ENCODE measurements around the gene COL4A1. TPM values are rescaled to one million over a fixed set of nuclear protein-coding genes. Genes with fewer than 3 reads are reported as not detected.

COL4A1 gene
- total RNA-seq, 1 experiment from 2014 or later: 4.8 TPM

GRCh38 chr13:110164706-110165105 lies 142.3 kb downstream of the COL4A1 start:
- no peaks in the 10 kb centered on the region for H3K36me3 ChIP-seq (ENCODE audit: control insufficient read depth, insufficient read depth, low read length)
- no peak for TF ChIP-seq CTCF (IDR thresholded peaks at IDR 0.05; ENCODE audit: insufficient read depth in 1 of 2, low read depth in 1 of 2, low read length in 1 of 2, severe bottlenecking in 1 of 2, unreplicated experiment in 1 of 2)
- H3K9me3 Mint-ChIP-seq (ENCODE audit: unreplicated experiment): no peaks in the 10 kb centered on the region
- H3K27ac Mint-ChIP-seq (ENCODE audit: unreplicated experiment): no peak overlapping the region
- BruUV-seq (replicated peaks): no TSS peak
- no peaks in the 10 kb centered on the region for H3K4me1 ChIP-seq
- no peaks in the 10 kb centered on the region for H3K27me3 ChIP-seq (replicated peaks; ENCODE audit: control insufficient read depth, insufficient read depth, low read length)
- H3K27me3 Mint-ChIP-seq (ENCODE audit: insufficient read depth, unreplicated experiment): no peaks in the 10 kb centered on the region
- CTCF ChIA-PET: no interaction called here
- no peak overlapping the region for H3K4me3 Mint-ChIP-seq (ENCODE audit: unreplicated experiment)
- no peak for DNase-seq
- no peaks in the 10 kb centered on the region for H3K9me3 ChIP-seq
- no peaks in the 10 kb centered on the region for H3K36me3 Mint-ChIP-seq (ENCODE audit: insufficient read depth, unreplicated experiment)
- H3K4me1 Mint-ChIP-seq (ENCODE audit: low read depth, unreplicated experiment): no peaks in the 10 kb centered on the region
- POLR2A ChIA-PET: no interaction called here
- intact Hi-C loops (cut with micrococcal nuclease; ENCODE audit: unreplicated experiment): loop anchor here (5.0 kb wide), 1 partner anchor 713 kb away; no protein-coding TSS in a partner anchor
- no peak overlapping the region for H3K4me3 ChIP-seq (ENCODE audit: low read depth, low read length)

- Histone ChIP-seq H3K9me3 (no peaks in the 10 kb centered on the region), H3K4me1 (no peaks in the 10 kb centered on the region), H3K36me3 (ENCODE audit: control insufficient read depth, insufficient read depth, low read length) (no peaks in the 10 kb centered on the region), H3K27me3 (replicated peaks; ENCODE audit: control insufficient read depth, insufficient read depth, low read length) (no peaks in the 10 kb centered on the region), H3K4me3 (ENCODE audit: low read depth, low read length) (no peak overlapping the region)
- H3K27ac Mint-ChIP-seq (ENCODE audit: unreplicated experiment): no peak overlapping the region
- no peak for DNase-seq
- CTCF ChIA-PET: no interaction called here
- POLR2A ChIA-PET: no interaction called here
- no peaks in the 10 kb centered on the region for H3K4me1 Mint-ChIP-seq (ENCODE audit: low read depth, unreplicated experiment)
- intact Hi-C loops (cut with micrococcal nuclease; ENCODE audit: unreplicated experiment): no loop called here
- no TSS peak for BruUV-seq (replicated peaks)
- no peak overlapping the region for H3K4me3 Mint-ChIP-seq (ENCODE audit: unreplicated experiment)
- no peaks in the 10 kb centered on the region for H3K9me3 Mint-ChIP-seq (ENCODE audit: unreplicated experiment)
- H3K27me3 Mint-ChIP-seq (ENCODE audit: insufficient read depth, unreplicated experiment): no peaks in the 10 kb centered on the region
- no peak for TF ChIP-seq CTCF (IDR thresholded peaks at IDR 0.05; ENCODE audit: insufficient read depth in 1 of 2, low read depth in 1 of 2, low read length in 1 of 2, severe bottlenecking in 1 of 2, unreplicated experiment in 1 of 2)
- no peaks in the 10 kb centered on the region for H3K36me3 Mint-ChIP-seq (ENCODE audit: insufficient read depth, unreplicated experiment)
Observed at GRCh38 chr13:110162866-110163658, 143.9 kb downstream of the COL4A1 start.

GRCh38 chr13:110162053-110162452 lies 144.9 kb downstream of the COL4A1 start:
- no peak overlapping the region for H3K4me3 ChIP-seq (ENCODE audit: low read depth, low read length)
- Mint-ChIP-seq H3K4me1 (ENCODE audit: low read depth, unreplicated experiment) (no peaks in the 10 kb centered on the region), H3K36me3 (ENCODE audit: insufficient read depth, unreplicated experiment) (no peaks in the 10 kb centered on the region), H3K27me3 (ENCODE audit: insufficient read depth, unreplicated experiment) (no peaks in the 10 kb centered on the region), H3K4me3 (ENCODE audit: unreplicated experiment) (no peak overlapping the region), H3K9me3 (ENCODE audit: unreplicated experiment) (no peaks in the 10 kb centered on the region), H3K27ac (ENCODE audit: unreplicated experiment) (no peak overlapping the region)
- no peaks in the 10 kb centered on the region for H3K36me3 ChIP-seq (ENCODE audit: control insufficient read depth, insufficient read depth, low read length)
- H3K9me3 ChIP-seq: no peaks in the 10 kb centered on the region
- BruUV-seq (replicated peaks): no TSS peak
- no peaks in the 10 kb centered on the region for H3K4me1 ChIP-seq
- TF ChIP-seq CTCF (IDR thresholded peaks at IDR 0.05; ENCODE audit: insufficient read depth in 1 of 2, low read depth in 1 of 2, low read length in 1 of 2, severe bottlenecking in 1 of 2, unreplicated experiment in 1 of 2): no peak
- no peak for DNase-seq
- POLR2A ChIA-PET: no interaction called here
- H3K27me3 ChIP-seq (replicated peaks; ENCODE audit: control insufficient read depth, insufficient read depth, low read length): no peaks in the 10 kb centered on the region
- intact Hi-C loops (cut with micrococcal nuclease; ENCODE audit: unreplicated experiment): no loop called here
- CTCF ChIA-PET: no interaction called here
